22Rv1 (cell line): Measurements from ENCODE around the gene LCN10.

ENCODE experiments used
- H3K27ac ChIP-seq: fragments of 450-650 bp; 2 replicates; pipeline ENCODE4 v1.5.1; 2017
- ZFX ChIP-seq: fragments of 450-650 bp; IDR thresholded peaks from 2 replicates; pipeline ENCODE4 v1.6.1; 2017; ENCODE audit warnings: antibody characterized with exemption, borderline replicate concordance
- TF ChIP-seq, protein P1 (sequence below): fragments of 450-650 bp; IDR thresholded peaks from 2 replicates; pipeline ENCODE4 v1.5.1; 2017; ENCODE audit warnings: mild to moderate bottlenecking

LCN10 gene

DNA sequence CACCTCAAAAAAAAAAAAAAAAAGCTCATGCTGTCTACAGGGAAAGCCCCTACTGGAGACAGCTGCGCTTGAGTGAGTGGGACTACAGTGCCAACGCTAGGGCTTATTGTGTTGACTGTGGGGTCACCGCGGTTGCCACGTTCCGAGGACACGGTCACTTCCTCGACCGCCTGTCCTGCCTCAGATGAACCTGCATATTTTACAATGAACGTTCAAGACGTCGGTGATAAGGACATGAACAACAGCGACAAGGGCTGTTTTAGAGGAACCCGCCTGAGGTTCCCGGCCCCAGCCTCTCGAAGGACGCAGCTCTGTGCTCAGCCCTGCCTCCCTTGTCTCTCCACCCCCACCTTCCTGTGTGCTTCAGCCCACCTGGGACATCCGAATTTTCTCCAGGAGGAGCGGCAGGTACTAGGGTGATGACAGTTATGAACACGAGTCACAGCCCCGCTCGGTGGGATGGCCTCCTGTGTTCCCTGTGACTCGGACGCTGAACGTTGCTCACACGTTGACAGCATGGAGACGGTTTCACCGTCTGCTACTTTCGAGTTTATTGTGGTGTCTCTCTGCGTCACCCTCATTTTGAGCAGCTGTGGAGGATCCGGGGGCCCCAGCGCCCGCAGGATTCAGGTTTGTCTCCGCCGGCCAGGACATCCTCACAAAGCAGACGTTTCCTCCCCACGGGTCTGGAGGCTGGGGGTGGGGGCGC is 41.6 kb downstream of the LCN10 start:
- TF ChIP-seq, protein P1, sequence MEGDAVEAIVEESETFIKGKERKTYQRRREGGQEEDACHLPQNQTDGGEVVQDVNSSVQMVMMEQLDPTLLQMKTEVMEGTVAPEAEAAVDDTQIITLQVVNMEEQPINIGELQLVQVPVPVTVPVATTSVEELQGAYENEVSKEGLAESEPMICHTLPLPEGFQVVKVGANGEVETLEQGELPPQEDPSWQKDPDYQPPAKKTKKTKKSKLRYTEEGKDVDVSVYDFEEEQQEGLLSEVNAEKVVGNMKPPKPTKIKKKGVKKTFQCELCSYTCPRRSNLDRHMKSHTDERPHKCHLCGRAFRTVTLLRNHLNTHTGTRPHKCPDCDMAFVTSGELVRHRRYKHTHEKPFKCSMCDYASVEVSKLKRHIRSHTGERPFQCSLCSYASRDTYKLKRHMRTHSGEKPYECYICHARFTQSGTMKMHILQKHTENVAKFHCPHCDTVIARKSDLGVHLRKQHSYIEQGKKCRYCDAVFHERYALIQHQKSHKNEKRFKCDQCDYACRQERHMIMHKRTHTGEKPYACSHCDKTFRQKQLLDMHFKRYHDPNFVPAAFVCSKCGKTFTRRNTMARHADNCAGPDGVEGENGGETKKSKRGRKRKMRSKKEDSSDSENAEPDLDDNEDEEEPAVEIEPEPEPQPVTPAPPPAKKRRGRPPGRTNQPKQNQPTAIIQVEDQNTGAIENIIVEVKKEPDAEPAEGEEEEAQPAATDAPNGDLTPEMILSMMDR: no peak
- TF ChIP-seq ZFX: no peak
- no peak overlapping the region for H3K27ac ChIP-seq

DNA sequence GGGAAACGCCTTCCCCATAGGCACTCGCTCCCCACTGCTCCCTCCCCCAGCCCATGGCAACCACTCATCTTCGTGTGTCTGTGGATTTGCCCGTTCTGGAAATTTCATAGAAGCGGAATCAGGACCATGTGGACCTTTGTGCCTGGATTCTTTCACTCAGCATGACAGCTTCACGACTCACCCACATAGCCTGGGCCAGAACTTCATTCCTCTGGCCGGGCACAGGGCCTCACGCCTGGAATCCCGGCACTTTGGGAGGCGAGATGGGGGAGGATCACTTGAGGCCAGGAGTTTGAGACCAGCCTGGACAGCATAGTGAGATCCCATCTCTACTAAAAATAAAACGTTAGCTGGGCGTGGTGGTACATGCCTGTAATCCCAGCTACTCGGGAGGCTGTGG is 42.4 kb downstream of the LCN10 start:
- no peak overlapping the region for H3K27ac ChIP-seq
- TF ChIP-seq ZFX: no peak
- TF ChIP-seq, protein P1: no peak

DNA sequence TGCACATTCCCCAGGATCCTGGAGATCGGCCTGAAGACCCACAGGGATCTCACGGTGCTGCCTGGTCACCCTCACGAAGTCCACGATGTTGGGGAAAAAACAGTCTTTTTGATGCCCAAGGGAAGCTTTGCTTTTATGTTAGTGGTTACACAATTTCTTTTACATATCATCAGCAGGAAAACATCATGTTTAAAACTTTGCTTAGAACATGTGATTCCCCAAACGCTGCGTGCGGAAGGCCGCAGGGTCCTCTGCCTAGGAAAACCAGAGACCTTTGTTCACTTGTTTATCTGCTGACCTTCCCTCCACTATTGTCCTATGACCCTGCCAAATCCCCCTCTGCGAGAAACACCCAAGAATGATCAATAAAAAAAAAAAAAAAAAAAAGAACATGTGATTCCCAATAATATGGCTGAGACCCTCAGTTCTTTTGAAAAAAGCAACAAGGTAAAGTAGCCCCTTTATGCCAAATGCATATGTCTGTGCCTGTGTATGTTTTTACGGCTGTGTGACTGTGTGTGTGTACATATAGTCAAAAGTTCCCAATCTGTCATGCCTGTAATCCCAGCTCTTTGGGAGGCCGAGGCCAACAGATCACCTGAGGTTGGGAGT is 44.0 kb downstream of the LCN10 start:
- no peak for TF ChIP-seq ZFX
- TF ChIP-seq, protein P1: no peak
- no peak overlapping the region for H3K27ac ChIP-seq

DNA sequence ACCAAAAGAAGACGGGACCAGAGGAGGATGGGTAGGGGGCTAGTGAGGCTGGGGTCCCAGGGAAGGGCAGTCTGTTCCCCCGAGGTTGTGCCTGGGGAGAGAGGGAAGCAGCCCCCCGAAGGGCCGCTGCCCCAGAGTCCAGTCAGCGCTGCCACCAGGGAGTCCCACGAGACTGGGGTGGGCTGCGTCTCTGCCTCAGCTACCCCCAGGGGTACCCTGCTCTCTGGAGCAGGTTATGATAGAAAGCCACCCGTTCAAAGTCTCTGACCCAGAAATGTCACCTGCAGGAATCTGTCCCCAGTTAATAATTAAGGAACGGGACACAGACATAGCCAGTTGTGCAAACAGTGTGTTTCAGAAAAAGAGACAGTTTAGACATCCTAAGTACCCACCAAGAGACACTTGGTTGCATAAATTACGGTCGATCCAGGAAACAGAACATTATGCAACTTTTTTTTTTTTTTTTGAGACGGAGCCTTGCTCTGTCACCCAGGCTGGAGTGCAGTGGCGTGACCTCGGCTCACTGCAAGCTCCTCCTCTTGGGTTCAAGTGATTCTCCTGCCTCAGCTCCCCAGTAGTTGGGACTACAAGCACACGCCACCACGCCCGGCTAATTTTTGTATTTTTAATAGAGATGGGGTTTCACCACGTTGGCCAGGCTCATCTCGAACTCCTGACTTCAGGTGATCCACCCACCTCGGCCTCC is 44.8 kb downstream of the LCN10 start:
- TF ChIP-seq ZFX: no peak
- TF ChIP-seq, protein P1: no peak
- H3K27ac ChIP-seq: peak overlapping the region; percentile 43; the same call in 1 of the 2 replicates

DNA sequence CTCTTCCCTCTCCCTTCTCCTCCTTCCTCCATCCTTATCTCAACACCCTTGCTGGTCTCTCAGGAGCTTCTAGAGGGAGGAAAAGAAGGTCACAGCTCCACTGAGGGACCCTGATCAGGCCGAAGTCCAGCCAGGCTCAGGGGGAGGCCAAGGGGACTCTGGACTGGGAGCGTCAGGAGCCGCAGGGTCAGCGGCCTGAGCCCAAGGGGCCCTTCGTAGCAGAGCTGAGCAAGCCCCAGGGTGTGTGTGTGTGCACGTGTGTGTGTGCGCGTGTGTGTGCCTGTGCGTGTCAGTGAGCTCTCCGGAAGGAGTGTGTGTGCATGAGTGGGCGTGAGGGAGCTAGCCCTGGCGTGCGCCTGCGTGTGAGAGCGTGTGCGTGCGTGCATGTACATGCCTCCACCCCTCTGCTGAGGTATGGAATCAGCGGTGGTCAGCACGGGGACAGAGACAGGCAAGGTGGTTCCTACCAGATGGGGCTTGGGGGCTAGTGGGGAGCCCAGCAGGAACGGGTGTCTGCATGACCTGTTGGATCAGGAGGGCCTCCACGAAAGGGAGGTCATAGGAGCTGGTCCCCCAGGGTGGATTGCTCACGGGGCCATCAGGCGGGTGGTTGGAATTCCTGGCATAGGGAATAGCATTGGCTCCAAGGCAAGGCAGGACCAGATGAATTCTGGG is 45.5 kb downstream of the LCN10 start:
- H3K27ac ChIP-seq: peak overlapping the region; percentile 43; the same call in 1 of the 2 replicates
- no peak for TF ChIP-seq ZFX
- TF ChIP-seq, protein P1: no peak

DNA sequence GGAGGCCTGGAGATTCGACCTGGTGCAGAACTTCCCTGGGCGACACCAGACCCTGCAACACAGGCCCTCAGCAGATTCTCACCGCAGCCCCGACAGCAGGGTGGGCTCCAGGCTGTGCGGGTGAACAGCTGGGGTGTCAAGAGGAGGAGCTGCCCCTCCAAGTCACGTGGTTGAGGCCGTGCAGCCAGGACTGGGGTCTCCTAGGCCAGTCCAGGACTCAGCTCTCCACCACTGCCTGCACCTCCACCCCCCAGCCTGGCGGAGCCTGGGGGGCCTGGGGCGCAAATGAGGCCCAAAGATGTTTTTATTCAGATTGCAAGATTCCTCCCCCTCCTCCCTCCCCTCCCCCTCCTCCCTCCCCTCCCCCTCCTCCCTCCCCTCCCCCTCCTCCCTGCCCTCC is 46.2 kb downstream of the LCN10 start:
- H3K27ac ChIP-seq: peak overlapping the region; percentile 56
- TF ChIP-seq ZFX: no peak
- TF ChIP-seq, protein P1: no peak
